H1 (cell line): ENCODE results near the gene CDC7. TPM values are rescaled to one million over a fixed set of nuclear protein-coding genes. Genes with fewer than 3 reads are reported as not detected.

Source experiments
- CTCF ChIA-PET: fragments of 300-600 bp; sonication (Branson Sonifier 250); formaldehyde crosslinking; loops from one replicate; lab custom pipeline; 2021; ENCODE audit not compliant: partially characterized antibody; lab: Charles Lee
- POLR2A ChIA-PET: fragments of 300-600 bp; sonication (Branson Sonifier 250); formaldehyde crosslinking; loops from one replicate; lab custom pipeline; 2021; ENCODE audit warnings: inconsistent platforms; ENCODE audit not compliant: partially characterized antibody; lab: Charles Lee
- DNase-seq, 2 experiments: peaks; one replicate each; pipeline versions ENCODE4 v3.0.0 to v3.0.0-alpha.2; 2010 to 2022; ENCODE audit warnings: low spot score in 2 of 2, low read depth in 1 of 2, mixed read lengths in 1 of 2
- FAIRE-seq: peaks from 2 replicates; lab custom pipeline; 2011; peaks lifted over from hg19 to GRCh38; lab: Jason Lieb, UNC
- H2AFZ ChIP-seq: 2 replicates; pipeline ENCODE4 v1.8.1; 2012; ENCODE audit warnings: low read length, inconsistent platforms
- H2AK5ac ChIP-seq: 2 replicates; pipeline ENCODE4 v1.6.1; 2013; ENCODE audit warnings: low read depth, low read length
- H2BK120ac ChIP-seq: replicated peaks from 2 replicates; pipeline ENCODE3; 2013; ENCODE audit warnings: low read depth, low read length, inconsistent platforms
- H2BK12ac ChIP-seq: 2 replicates; pipeline ENCODE4 v1.6.1; 2013; ENCODE audit warnings: low read depth, low read length
- H2BK15ac ChIP-seq: 2 replicates; pipeline ENCODE4 v1.6.1; 2013; ENCODE audit warnings: low read length
- H2BK20ac ChIP-seq: 2 replicates; pipeline ENCODE4 v1.6.1; 2013; ENCODE audit warnings: low read length
- H2BK5ac ChIP-seq: 2 replicates; pipeline ENCODE4 v1.6.1; 2013; ENCODE audit warnings: low read depth, low read length
- H3K14ac ChIP-seq: 2 replicates; pipeline ENCODE4 v1.6.1; 2013; ENCODE audit warnings: inconsistent platforms; ENCODE audit not compliant: insufficient read length
- H3K18ac ChIP-seq: 2 replicates; pipeline ENCODE4 v1.6.1; 2013; ENCODE audit warnings: low read length; ENCODE audit errors: extremely low read depth
- H3K23ac ChIP-seq: 2 replicates; pipeline ENCODE4 v1.6.1; 2013; ENCODE audit warnings: inconsistent platforms; ENCODE audit not compliant: insufficient read length
- H3K23me2 ChIP-seq: 2 replicates; pipeline ENCODE4 v1.6.1; 2013; ENCODE audit warnings: low read depth, low read length
- H3K27ac ChIP-seq: 2 replicates; pipeline ENCODE4 v1.6.1; 2011; ENCODE audit warnings: low read depth, low read length, inconsistent platforms
- H3K27me3 ChIP-seq, 4 experiments: replicated peaks in 1 of 4; 1 replicate in 1 of 4; 2 replicates in 3 of 4; pipeline versions ENCODE4 v1.6.1 to v1.8.1; 2011 to 2013; ENCODE audit warnings: low read length in 3 of 4, mild to moderate bottlenecking in 3 of 4, inconsistent platforms in 2 of 4, mixed read lengths in 2 of 4, moderate library complexity in 1 of 4; ENCODE audit not compliant: control insufficient read depth in 3 of 4, insufficient read depth in 3 of 4; ENCODE audit errors: extremely low read depth in 1 of 4
- H3K36me3 ChIP-seq, 4 experiments: 2 replicates each; pipeline versions ENCODE4 v1.6.1 to v1.8.1; 2011 to 2013; ENCODE audit warnings: mild to moderate bottlenecking in 4 of 4, low read length in 3 of 4, moderate library complexity in 2 of 4, control low read depth in 1 of 4, inconsistent platforms in 1 of 4; ENCODE audit not compliant: insufficient read depth in 4 of 4, control insufficient read depth in 2 of 4
- H3K4ac ChIP-seq: replicated peaks from 2 replicates; pipeline ENCODE3; 2013; ENCODE audit warnings: low read length, low read depth, mixed read lengths, inconsistent platforms; ENCODE audit not compliant: insufficient read length
- H3K4me1 ChIP-seq, 4 experiments: replicated peaks in 1 of 4; 1 replicate in 1 of 4; 2 replicates in 3 of 4; pipeline versions ENCODE4 v1.6.1 to v1.8.1; 2011 to 2013; ENCODE audit warnings: low read length in 3 of 4, inconsistent platforms in 2 of 4, mixed read lengths in 1 of 4; ENCODE audit not compliant: insufficient read depth in 4 of 4, control insufficient read depth in 3 of 4
- H3K4me2 ChIP-seq, 2 experiments: 2 replicates each; pipeline versions ENCODE4 v1.6.1 to v1.8.1; 2011 to 2013; ENCODE audit warnings: low read depth in 2 of 2, low read length in 2 of 2, control low read depth in 1 of 2, inconsistent platforms in 1 of 2, mild to moderate bottlenecking in 1 of 2; ENCODE audit not compliant: insufficient read depth in 1 of 2
- H3K4me3 ChIP-seq, 4 experiments: fragments of 200-600, 300-600 bp in 1 of 4; sonication (generic), shearing (Covaris generic), sonication (Bioruptor Twin) in 1 of 4; 2 replicates each; pipeline versions ENCODE4 v1.5.1 to v1.8.1; 2011 to 2016; ENCODE audit warnings: low read length in 4 of 4, low read depth in 3 of 4, control low read depth in 2 of 4, inconsistent platforms in 2 of 4, mild to moderate bottlenecking in 2 of 4, mixed read lengths in 1 of 4, moderate library complexity in 1 of 4; ENCODE audit not compliant: insufficient read depth in 2 of 4; ENCODE audit errors: extremely low read depth in 1 of 4
- H3K56ac ChIP-seq: replicated peaks from 2 replicates; pipeline ENCODE3; 2013; ENCODE audit warnings: low read depth, mild to moderate bottlenecking, mixed read lengths, low read length, inconsistent platforms; ENCODE audit not compliant: insufficient read length
- H3K79me1 ChIP-seq: 2 replicates; pipeline ENCODE4 v1.6.1; 2013; ENCODE audit warnings: low read depth, low read length, control low read depth
- H3K79me2 ChIP-seq, 2 experiments: 2 replicates each; pipeline versions ENCODE4 v1.6.1 to v1.8.1; 2012 to 2013; ENCODE audit warnings: low read length in 2 of 2, mild to moderate bottlenecking in 2 of 2, inconsistent platforms in 1 of 2; ENCODE audit not compliant: insufficient read depth in 2 of 2, control insufficient read depth in 1 of 2
- H3K9ac ChIP-seq, 4 experiments: replicated peaks in 1 of 4; 1 replicate in 1 of 4; 2 replicates in 3 of 4; pipeline versions ENCODE4 v1.6.1 to v1.8.1; 2011 to 2013; ENCODE audit warnings: low read depth in 3 of 4, low read length in 3 of 4, control low read depth in 2 of 4, mild to moderate bottlenecking in 2 of 4, moderate library complexity in 2 of 4, inconsistent platforms in 1 of 4; ENCODE audit errors: extremely low read depth in 1 of 4
- H3K9me3 ChIP-seq, 2 experiments: 2 replicates each; pipeline versions ENCODE4 v1.6.1 to v1.8.1; 2012 to 2013; ENCODE audit warnings: mild to moderate bottlenecking in 2 of 2, moderate library complexity in 2 of 2, control low read depth in 1 of 2, inconsistent platforms in 1 of 2, low read depth in 1 of 2, low read length in 1 of 2, mixed read lengths in 1 of 2; ENCODE audit not compliant: insufficient read depth in 2 of 2
- H4K20me1 ChIP-seq, 2 experiments: replicated peaks in 1 of 2; 2 replicates each; pipeline versions ENCODE3 to v1.8.1; 2011 to 2013; ENCODE audit warnings: inconsistent platforms in 2 of 2, low read length in 2 of 2, mild to moderate bottlenecking in 1 of 2; ENCODE audit not compliant: insufficient read depth in 2 of 2, control insufficient read depth in 1 of 2
- H4K5ac ChIP-seq: 2 replicates; pipeline ENCODE4 v1.6.1; 2013; ENCODE audit warnings: low read length, low read depth, mixed read lengths, inconsistent platforms; ENCODE audit not compliant: insufficient read length
- H4K8ac ChIP-seq: 2 replicates; pipeline ENCODE4 v1.8.0; 2013; ENCODE audit warnings: mild to moderate bottlenecking, moderate library complexity, low read length, inconsistent platforms; ENCODE audit not compliant: insufficient read depth; ENCODE audit errors: extremely low read depth
- H4K91ac ChIP-seq: replicated peaks from 2 replicates; pipeline ENCODE3; 2013; ENCODE audit warnings: low read length, mixed read lengths, inconsistent platforms; ENCODE audit not compliant: insufficient read length
- BCL11A ChIP-seq, 2 experiments: IDR thresholded peaks; one replicate each; pipeline ENCODE4 v1.6.1; 2011; ENCODE audit warnings: low read depth in 2 of 2, low read length in 2 of 2, mild to moderate bottlenecking in 2 of 2
- CTBP2 ChIP-seq: IDR thresholded peaks from 2 replicates; pipeline ENCODE4 v1.7.0; 2011; ENCODE audit warnings: borderline replicate concordance, mild to moderate bottlenecking, moderate library complexity, mixed read lengths, low read length; ENCODE audit not compliant: insufficient read depth, insufficient read length
- JUND ChIP-seq: IDR thresholded peaks from 2 replicates; pipeline ENCODE4 v1.6.1; 2011; ENCODE audit warnings: mild to moderate bottlenecking, improper control_type of control experiment, low read length
- POU5F1 ChIP-seq: IDR thresholded peaks from 2 replicates; pipeline ENCODE4 v1.6.1; 2011; ENCODE audit warnings: low read depth, mild to moderate bottlenecking, low read length, moderate library complexity
- SP4 ChIP-seq: IDR thresholded peaks from 2 replicates; pipeline ENCODE4 v1.6.1; 2012; ENCODE audit warnings: low read length, inconsistent platforms
- WGBS, 2 experiments: shearing (Covaris generic) in 1 of 2; methylation state at CpG; one replicate each; pipeline versions ENCODE4 v1.1.6 to v1.1.7; 2013 to 2015; ENCODE audit warnings: low lambda C conversion rate in 2 of 2, mixed read lengths in 2 of 2, inconsistent platforms in 1 of 2, low coverage in 1 of 2, missing lambda C conversion rate in 1 of 2; ENCODE audit not compliant: insufficient replicate concordance in 2 of 2, insufficient coverage in 1 of 2, insufficient read length in 1 of 2; ENCODE audit errors: extremely low coverage in 1 of 2, missing lambda C conversion rate in 1 of 2; 5-methylcytosine and 5-hydroxymethylcytosine counted together
- polyA plus RNA-seq, 7 experiments: library from polyadenylated mRNA; depleted of rRNA in 3 of 7; stranded (reverse) in 5 of 7; unstranded in 2 of 7; fragments of >200 nt in 5 of 7; fragments of 200-250 nt in 2 of 7; gene quantifications; 1 replicate in 5 of 7; 2 replicates in 1 of 7; 4 replicates in 1 of 7; pipeline versions ENCODE4 v1.2.1 to v1.2.3, GENCODE V29; 2011 to 2013; ENCODE audit warnings: missing spikeins in 2 of 7, mixed read lengths in 2 of 7
- total RNA-seq: library from RNA; stranded (reverse); fragmentation: NEBNext Ultra II Directional; extraction: Animal tissue kit (Norgen Biotek cat#: 25700); gene quantifications from 2 replicates; pipeline ENCODE4 v1.2.1, GENCODE V29; 2021
- TF ChIP-seq, protein P1 (sequence below), 3 experiments: IDR thresholded peaks; 1 replicate in 2 of 3; 2 replicates in 1 of 3; pipeline versions ENCODE4 v1.5.1 to v1.6.1; 2011; ENCODE audit warnings: low read length in 3 of 3, mild to moderate bottlenecking in 3 of 3, inconsistent platforms in 2 of 3, low read depth in 1 of 3, moderate library complexity in 1 of 3; ENCODE audit not compliant: insufficient read depth in 1 of 3; ENCODE audit errors: control extremely low read depth in 1 of 3

The CDC7 gene
- total and polyA plus RNA-seq, 2 of the 8 experiments (the other 6 are each of a cell fraction or from before 2014, with no cell fraction given) = 12.2 to 34.4 TPM

GRCh38 chr1:91537987-91538304, 37.3 kb downstream of the CDC7 start:
- Histone ChIP-seq H2BK20ac (no peak overlapping the region), H3K9ac (no peak overlapping the region), H3K27me3 (no peaks in the 10 kb centered on the region), H3K27ac (no peak overlapping the region), H2BK12ac (no peak overlapping the region), H4K20me1 (no peaks in the 10 kb centered on the region), H2BK15ac (no peak overlapping the region), H3K23ac (no peak overlapping the region), H2AK5ac (no peak overlapping the region), H3K4me3 (no peak overlapping the region), H2BK120ac (no peak overlapping the region), H3K79me1 (no peaks in the 10 kb centered on the region), H4K91ac (no peak overlapping the region), H2BK5ac (no peak overlapping the region), H3K9me3 (no peaks in the 10 kb centered on the region), H4K5ac (no peak overlapping the region), H3K23me2 (no peaks in the 10 kb centered on the region), H3K4me1 (no peaks in the 10 kb centered on the region), H3K36me3 (no peaks in the 10 kb centered on the region), H4K8ac (no peak overlapping the region), H3K4ac (no peak overlapping the region), H3K56ac (no peak overlapping the region), H3K14ac (no peak overlapping the region), H3K79me2 (no peaks in the 10 kb centered on the region), H2AFZ (no peak overlapping the region), H3K18ac (no peak overlapping the region), H3K4me2 (no peak overlapping the region)
- ChIA-PET CTCF (interaction anchor here (1.2 to 1.4 kb wide), 2 partner anchors 390 to 391 kb away, joined by 4 read pairs; no protein-coding TSS in a partner anchor), POLR2A (interaction anchor here (0.8 to 1.3 kb wide), 2 partner anchors 9 kb away, joined by 3 read pairs; no protein-coding TSS in a partner anchor)
- DNase-seq (no peak), FAIRE-seq (no peak)
- WGBS, 2 experiments = 89% methylated on average over 2 of the region's 2 CpGs; no CpG with 5 or more reads in 1 of the 2 experiments
- no peak for TF ChIP-seq CTBP2
- no peak for TF ChIP-seq POU5F1
- no peak for TF ChIP-seq BCL11A (IDR thresholded peaks at IDR 0.05; ENCODE audit: low read depth in 2 of 2, low read length in 2 of 2)
- TF ChIP-seq, protein P1, sequence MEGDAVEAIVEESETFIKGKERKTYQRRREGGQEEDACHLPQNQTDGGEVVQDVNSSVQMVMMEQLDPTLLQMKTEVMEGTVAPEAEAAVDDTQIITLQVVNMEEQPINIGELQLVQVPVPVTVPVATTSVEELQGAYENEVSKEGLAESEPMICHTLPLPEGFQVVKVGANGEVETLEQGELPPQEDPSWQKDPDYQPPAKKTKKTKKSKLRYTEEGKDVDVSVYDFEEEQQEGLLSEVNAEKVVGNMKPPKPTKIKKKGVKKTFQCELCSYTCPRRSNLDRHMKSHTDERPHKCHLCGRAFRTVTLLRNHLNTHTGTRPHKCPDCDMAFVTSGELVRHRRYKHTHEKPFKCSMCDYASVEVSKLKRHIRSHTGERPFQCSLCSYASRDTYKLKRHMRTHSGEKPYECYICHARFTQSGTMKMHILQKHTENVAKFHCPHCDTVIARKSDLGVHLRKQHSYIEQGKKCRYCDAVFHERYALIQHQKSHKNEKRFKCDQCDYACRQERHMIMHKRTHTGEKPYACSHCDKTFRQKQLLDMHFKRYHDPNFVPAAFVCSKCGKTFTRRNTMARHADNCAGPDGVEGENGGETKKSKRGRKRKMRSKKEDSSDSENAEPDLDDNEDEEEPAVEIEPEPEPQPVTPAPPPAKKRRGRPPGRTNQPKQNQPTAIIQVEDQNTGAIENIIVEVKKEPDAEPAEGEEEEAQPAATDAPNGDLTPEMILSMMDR (IDR thresholded peaks at IDR 0.05; ENCODE audit: control extremely low read depth in 1 of 3, insufficient read depth in 1 of 3, low read depth in 1 of 3, low read length in 3 of 3) = no peak
- no peak for TF ChIP-seq SP4
- no peak for TF ChIP-seq JUND
